Measurements from ENCODE around the gene SRCIN1. TPM values are rescaled to one million over a fixed set of nuclear protein-coding genes. Genes with fewer than 3 reads are reported as not detected.

SRCIN1 gene
- total RNA-seq, 1 donor from 2014 or later = 1.4 TPM

- intact Hi-C loops (cut with DNase I) = no loop called here
- no peak for DNase-seq (ENCODE audit: missing footprints)
- no peak for ATAC-seq
These were observed 12.4 kb upstream of the SRCIN1 start for GRCh38 chr17:38617967-38618760.

- intact Hi-C loops (cut with DNase I) = no loop called here
- no peak for DNase-seq (ENCODE audit: missing footprints)
- no peak for ATAC-seq
These were observed 11.5 kb upstream of the SRCIN1 start for GRCh38 chr17:38617074-38617860.

GRCh38 chr17:38616361-38616760 lies 10.6 kb upstream of the SRCIN1 start:
- intact Hi-C loops (cut with DNase I) = no loop called here
- ATAC-seq (no peak), DNase-seq (ENCODE audit: missing footprints) (no peak)

- intact Hi-C loops (cut with DNase I) = no loop called here
- DNase-seq (ENCODE audit: missing footprints) (no peak), ATAC-seq (no peak)
These were observed 8.4 kb upstream of the SRCIN1 start for GRCh38 chr17:38613981-38614779.

- DNase-seq (ENCODE audit: missing footprints) (no peak), ATAC-seq (no peak)
- intact Hi-C loops (cut with DNase I) = no loop called here
These were observed 7.8 kb upstream of the SRCIN1 start for GRCh38 chr17:38613525-38613980.

- ATAC-seq (no peak), DNase-seq (ENCODE audit: missing footprints) (no peak)
- intact Hi-C loops (cut with DNase I) = no loop called here
These were observed 6.2 kb upstream of the SRCIN1 start for GRCh38 chr17:38611872-38612376.

- DNase-seq (ENCODE audit: missing footprints) (no peak), ATAC-seq (no peak)
- intact Hi-C loops (cut with DNase I) = no loop called here
These were observed 5.5 kb upstream of the SRCIN1 start for GRCh38 chr17:38611070-38611786.

GRCh38 chr17:38609280-38610031 lies 3.7 kb upstream of the SRCIN1 start:
- no peak for DNase-seq (ENCODE audit: missing footprints)
- ATAC-seq = no peak
- intact Hi-C loops (cut with DNase I) = loop anchor here (5.0 kb wide), 1 partner anchor 53 kb away; no protein-coding TSS in a partner anchor

GRCh38 chr17:38608648-38609047 lies 2.9 kb upstream of the SRCIN1 start:
- intact Hi-C loops (cut with DNase I) = loop anchor here (5.0 kb wide), 1 partner anchor 54 kb away; no protein-coding TSS in a partner anchor
- ATAC-seq (no peak), DNase-seq (ENCODE audit: missing footprints) (no peak)

DNA sequence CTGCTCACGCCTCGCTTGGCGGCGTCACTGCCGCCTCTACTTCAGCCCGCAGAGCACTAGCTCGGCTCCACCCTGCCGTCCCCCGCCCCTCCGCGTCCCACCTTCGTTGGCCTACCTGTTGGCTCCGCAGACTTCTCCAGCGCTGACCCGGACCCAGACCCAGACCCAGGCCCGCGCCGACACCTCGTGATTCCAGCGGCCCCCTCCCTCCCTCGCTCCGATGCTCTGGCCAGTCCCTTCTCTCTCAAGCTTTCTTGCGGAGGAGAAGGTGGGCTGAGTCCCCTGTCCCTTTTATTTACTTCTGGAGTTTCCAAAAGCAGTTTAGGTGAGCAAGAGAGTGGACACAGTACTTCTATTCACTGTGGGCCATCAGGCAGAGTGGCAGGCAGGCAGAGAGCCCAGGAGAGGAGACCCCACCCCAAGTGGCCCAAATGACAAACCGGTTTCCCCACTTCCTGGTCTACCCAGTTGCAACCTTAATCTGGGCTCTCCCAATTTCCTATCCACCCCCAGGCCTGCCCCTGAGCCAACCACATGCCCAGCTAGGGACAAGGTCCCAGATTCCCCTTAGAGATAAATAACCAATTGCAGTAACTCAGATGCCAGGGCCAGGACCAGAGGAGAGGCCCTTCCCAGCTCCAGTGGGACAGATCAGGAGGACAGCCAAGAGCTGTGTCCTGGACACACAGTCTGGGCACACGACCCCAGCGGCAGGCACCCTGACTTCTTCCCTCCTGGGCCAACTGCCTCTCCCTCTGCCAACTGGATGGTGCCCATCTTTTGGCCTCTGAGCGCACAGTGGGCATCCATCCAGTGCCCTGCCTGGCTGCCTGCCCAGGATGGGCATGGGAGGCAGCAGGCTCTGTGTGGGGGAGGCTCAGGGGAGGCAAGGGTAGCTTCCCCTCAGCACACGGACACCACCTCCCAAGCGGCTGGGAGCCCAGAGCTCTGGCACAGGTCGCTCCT lies 1.2 kb upstream of the SRCIN1 start:
- intact Hi-C loops (cut with DNase I) = loop anchor here (2.0 to 5.0 kb wide), 2 partner anchors 22 to 55 kb away; no protein-coding TSS in a partner anchor
- ATAC-seq = peak; percentile 84
- DNase-seq (ENCODE audit: missing footprints) = peak; percentile 81

- ATAC-seq (no peak), DNase-seq (ENCODE audit: missing footprints) (peak; percentile 53)
- intact Hi-C loops (cut with DNase I) = loop anchor here (5.0 kb wide), 1 partner anchor 57 kb away; no protein-coding TSS in a partner anchor
These were observed 326 bp downstream of the SRCIN1 start for GRCh38 chr17:38605411-38605840.

GRCh38 chr17:38604479-38605403 lies 1.0 kb downstream of the SRCIN1 start:
- intact Hi-C loops (cut with DNase I) = loop anchor here (5.0 kb wide), 1 partner anchor 58 kb away; no protein-coding TSS in a partner anchor
- DNase-seq (ENCODE audit: missing footprints) = peak; percentile 61

DNA sequence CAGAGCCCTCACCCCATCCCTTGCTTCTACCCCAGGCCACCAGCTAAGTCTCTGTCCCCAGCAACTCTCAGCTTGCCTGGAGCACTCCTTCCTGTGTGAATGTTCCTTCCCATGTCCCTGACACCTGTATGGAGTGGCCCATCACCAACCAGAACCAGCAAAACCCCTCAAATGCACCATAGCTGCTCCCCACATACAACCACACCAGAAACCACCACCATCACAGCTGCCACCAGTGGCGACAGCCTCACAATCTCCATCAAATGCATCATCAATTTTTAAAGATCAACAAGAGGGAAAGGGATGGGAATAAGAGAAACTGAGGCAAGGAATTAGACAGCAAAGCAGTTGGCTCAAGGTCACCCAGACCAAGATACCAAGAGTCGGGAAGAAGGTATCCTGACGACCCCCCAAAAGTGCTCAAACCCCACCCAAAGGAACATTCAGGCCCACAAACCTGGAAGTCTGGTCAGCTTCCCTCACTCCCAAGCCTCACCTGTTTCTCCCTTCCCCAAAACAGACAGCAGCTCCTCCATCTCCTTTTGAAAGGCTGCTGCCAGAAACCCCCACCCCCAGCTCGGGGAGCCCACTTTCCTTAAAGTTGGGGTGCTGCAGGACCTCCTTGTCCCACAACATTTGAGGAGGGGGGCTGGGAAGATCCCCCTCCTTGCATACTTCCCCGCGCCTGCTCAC lies 1.8 kb downstream of the SRCIN1 start:
- DNase-seq (ENCODE audit: missing footprints) = no peak
- no peak for ATAC-seq
- intact Hi-C loops (cut with DNase I) = no loop called here

More at GRCh38 chr17:38604479-38605403, 1.0 kb downstream of the SRCIN1 start:
- ATAC-seq = no peak

DNA sequence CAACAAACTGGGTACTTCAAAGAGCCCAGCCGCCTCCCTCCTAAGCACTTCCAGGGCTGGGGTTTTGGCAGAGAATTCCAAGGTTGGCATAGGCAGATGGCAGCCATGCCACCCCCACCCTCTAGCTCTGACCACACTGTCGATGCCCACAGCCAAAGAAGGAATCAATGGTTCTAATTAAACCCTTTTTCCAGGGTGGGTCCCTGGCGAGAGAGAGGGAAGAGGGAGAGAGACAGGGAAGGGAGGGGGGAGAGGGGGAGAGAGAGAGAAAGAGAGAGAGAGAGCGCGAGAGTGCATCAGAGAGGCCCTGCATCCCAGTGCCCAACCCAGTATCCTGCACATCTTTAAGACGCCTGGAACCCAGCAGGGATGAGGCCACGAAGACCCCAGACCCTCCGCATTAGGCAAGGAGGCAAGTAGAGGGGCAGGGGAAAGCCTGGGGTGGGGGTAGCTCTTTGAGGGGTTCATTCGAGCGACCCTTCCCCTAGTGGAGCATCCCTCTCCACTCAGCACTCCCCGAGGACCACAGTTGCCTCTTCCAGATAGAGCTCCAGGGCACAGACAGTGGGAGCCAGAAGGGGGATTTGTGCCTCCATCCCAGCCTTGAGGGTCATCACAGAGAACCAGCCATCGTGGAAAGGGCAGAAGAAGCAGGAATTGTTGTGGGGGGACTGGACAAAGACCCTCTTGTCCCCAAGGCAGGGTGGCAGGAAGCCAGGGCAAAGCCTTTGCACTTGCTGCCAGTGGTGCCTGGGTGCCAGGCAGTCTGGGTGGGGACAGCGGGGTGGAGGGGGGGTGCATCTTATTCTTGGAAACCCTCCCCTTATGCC lies 2.6 kb downstream of the SRCIN1 start:
- intact Hi-C loops (cut with DNase I) = no loop called here
- peak; percentile 40 for DNase-seq (ENCODE audit: missing footprints)
- no peak for ATAC-seq

All from Right ventricle myocardium inferior (tissue), 1 donor.